HEK293T (cell line): ENCODE measurements around the gene SBK3.

Source experiments
- ARNT ChIP-seq: fragments of 450-650 bp; IDR thresholded peaks from 2 replicates; pipeline ENCODE4 v1.6.1; 2017; ENCODE audit warnings: mild to moderate bottlenecking
- BHLHE40 ChIP-seq: fragments of 450-650 bp; IDR thresholded peaks from 2 replicates; pipeline ENCODE4 v1.6.1; 2016; ENCODE audit warnings: mild to moderate bottlenecking, moderate library complexity, borderline replicate concordance
- CTBP1 ChIP-seq: fragments of 450-650 bp; IDR thresholded peaks from 2 replicates; pipeline ENCODE4 v1.6.1; 2016; ENCODE audit warnings: borderline replicate concordance
- ELF4 ChIP-seq: fragments of 450-650 bp; IDR thresholded peaks from 2 replicates; pipeline ENCODE4 v1.6.1; 2017; ENCODE audit warnings: antibody characterized with exemption
- FOXA1 ChIP-seq: fragments of 450-650 bp; IDR thresholded peaks from 2 replicates; pipeline ENCODE4 v1.6.1; 2016; ENCODE audit warnings: mild to moderate bottlenecking
- FOXK2 ChIP-seq: fragments of 450-650 bp; IDR thresholded peaks from 2 replicates; pipeline ENCODE4 v1.6.1; 2016; ENCODE audit warnings: mild to moderate bottlenecking
- FOXM1 ChIP-seq: fragments of 450-650 bp; IDR thresholded peaks from 2 replicates; pipeline ENCODE4 v1.6.1; 2017; ENCODE audit warnings: mild to moderate bottlenecking, borderline replicate concordance
- L3MBTL2 ChIP-seq: fragments of 450-650 bp; conservative IDR thresholded peaks from 2 replicates; pipeline ENCODE4 v1.6.1; 2016; ENCODE audit warnings: mild to moderate bottlenecking
- NFRKB ChIP-seq: fragments of 450-650 bp; IDR thresholded peaks from 2 replicates; pipeline ENCODE4 v1.6.1; 2016; ENCODE audit warnings: mild to moderate bottlenecking, moderate library complexity
- SP1 ChIP-seq: fragments of 450-650 bp; IDR thresholded peaks from 2 replicates; pipeline ENCODE4 v1.6.1; 2017
- SUZ12 ChIP-seq: fragments of 450-650 bp; IDR thresholded peaks from 2 replicates; pipeline ENCODE4 v1.6.1; 2016; ENCODE audit warnings: mild to moderate bottlenecking
- TARDBP ChIP-seq: fragments of 450-650 bp; IDR thresholded peaks from 2 replicates; pipeline ENCODE4 v1.6.1; 2016
- ZNF384 ChIP-seq: fragments of 450-650 bp; IDR thresholded peaks from 2 replicates; pipeline ENCODE4 v1.6.1; 2016
- TF ChIP-seq, protein P1 (sequence below): fragments of 450-650 bp; IDR thresholded peaks from 2 replicates; pipeline ENCODE4 v1.6.1; 2016

DNA sequence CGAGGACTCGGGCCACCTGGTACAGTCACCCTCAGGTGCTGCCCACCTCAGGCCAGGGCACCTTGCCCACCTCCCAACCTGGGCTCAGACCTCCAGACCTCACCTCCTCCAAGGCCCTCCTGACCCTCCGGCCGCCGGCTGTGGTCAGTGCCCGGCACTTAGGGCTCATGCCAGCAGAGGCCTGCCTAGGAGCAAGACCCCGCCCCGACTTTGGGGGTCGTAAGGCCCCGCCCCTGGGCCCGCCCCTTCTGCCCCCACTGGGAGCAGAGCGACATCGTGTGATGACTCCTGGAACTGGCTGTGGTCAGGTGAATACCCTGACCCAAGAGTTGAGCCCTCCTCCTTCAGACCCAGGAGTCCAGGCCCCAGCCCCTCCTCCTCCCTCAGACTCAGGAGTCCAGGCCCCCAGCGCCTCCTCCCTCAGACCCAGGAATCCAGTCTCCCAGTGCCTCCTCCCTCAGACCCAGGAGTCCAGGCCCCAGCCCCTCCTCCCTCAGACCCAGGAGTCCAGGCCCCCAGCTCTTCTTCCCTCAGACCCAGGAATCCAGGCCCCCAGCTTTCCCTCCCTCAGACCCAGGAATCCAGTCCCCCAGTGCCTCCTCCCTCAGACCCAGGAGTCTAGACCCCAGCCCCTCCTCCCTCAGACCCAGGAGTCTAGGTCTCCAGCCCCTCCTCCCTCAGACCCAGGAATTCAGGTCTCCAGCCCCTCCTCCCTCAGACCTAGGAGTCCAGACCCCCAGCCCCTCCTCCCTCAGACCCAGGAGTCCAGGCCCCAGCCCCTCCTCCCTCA is 8.2 kb downstream of the SBK3 start, which contains the start of gene SBK2:
- TF ChIP-seq SP1: no peak
- TF ChIP-seq SUZ12: no peak
- TF ChIP-seq CTBP1: no peak
- TF ChIP-seq FOXA1: no peak
- TF ChIP-seq ELF4: no peak
- no peak for TF ChIP-seq ZNF384
- no peak for TF ChIP-seq BHLHE40
- TF ChIP-seq ARNT: no peak
- TF ChIP-seq FOXM1: no peak
- no peak for TF ChIP-seq NFRKB
- TF ChIP-seq FOXK2: no peak
- TF ChIP-seq TARDBP: no peak
- TF ChIP-seq L3MBTL2: no peak
- TF ChIP-seq, protein P1, sequence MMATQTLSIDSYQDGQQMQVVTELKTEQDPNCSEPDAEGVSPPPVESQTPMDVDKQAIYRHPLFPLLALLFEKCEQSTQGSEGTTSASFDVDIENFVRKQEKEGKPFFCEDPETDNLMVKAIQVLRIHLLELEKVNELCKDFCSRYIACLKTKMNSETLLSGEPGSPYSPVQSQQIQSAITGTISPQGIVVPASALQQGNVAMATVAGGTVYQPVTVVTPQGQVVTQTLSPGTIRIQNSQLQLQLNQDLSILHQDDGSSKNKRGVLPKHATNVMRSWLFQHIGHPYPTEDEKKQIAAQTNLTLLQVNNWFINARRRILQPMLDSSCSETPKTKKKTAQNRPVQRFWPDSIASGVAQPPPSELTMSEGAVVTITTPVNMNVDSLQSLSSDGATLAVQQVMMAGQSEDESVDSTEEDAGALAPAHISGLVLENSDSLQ: no peak
